K562 (cell line): Measurements from ENCODE around the gene ASB15. TPM values are rescaled to one million over a fixed set of nuclear protein-coding genes. Genes with fewer than 3 reads are reported as not detected.

Experiments
- FOXK1 ChIP-seq: sonication (generic); formaldehyde crosslinking; IDR thresholded peaks from 2 replicates; pipeline ENCODE4 v1.8.0; 2022; ENCODE audit warnings: missing genetic modification reagents, mild to moderate bottlenecking, borderline replicate concordance
- GABPB1 ChIP-seq: sonication (generic); formaldehyde crosslinking; IDR thresholded peaks from 2 replicates; pipeline ENCODE4 v1.8.0; 2022; ENCODE audit warnings: mild to moderate bottlenecking, missing genetic modification reagents
- HDAC8 ChIP-seq: fragments of 450-650 bp; IDR thresholded peaks from 2 replicates; pipeline ENCODE4 v1.6.1; 2016; ENCODE audit warnings: mild to moderate bottlenecking, missing genetic modification characterization, moderate library complexity, missing compliant biosample characterization
- JUND ChIP-seq, 2 experiments: IDR thresholded peaks; 2 replicates in 1 of 2; 3 replicates in 1 of 2; pipeline ENCODE4 v1.6.1; 2011; ENCODE audit warnings: borderline replicate concordance in 2 of 2, low read depth in 2 of 2, low read length in 2 of 2, improper control_type of control experiment in 1 of 2, missing biosample characterization in 1 of 2, missing genetic modification characterization in 1 of 2, missing genetic modification reagents in 1 of 2
- KLF6 ChIP-seq: fragments of 250-450 bp; sonication (Bioruptor Pico); IDR thresholded peaks from 2 replicates; pipeline ENCODE4 v1.4.0; 2020; ENCODE audit warnings: mild to moderate bottlenecking, moderate library complexity, borderline replicate concordance
- L3MBTL2 ChIP-seq: fragments of 450-650 bp; IDR thresholded peaks from 2 replicates; pipeline ENCODE4 v1.6.1; 2016; ENCODE audit warnings: mild to moderate bottlenecking, moderate library complexity
- MCM3 ChIP-seq: fragments of 450-650 bp; IDR thresholded peaks from 2 replicates; pipeline ENCODE4 v1.6.1; 2016
- NFIX ChIP-seq: fragments of 250-450 bp; sonication (Bioruptor Pico); IDR thresholded peaks from 2 replicates; pipeline ENCODE4 v1.4.0; 2020; ENCODE audit warnings: low read depth, mild to moderate bottlenecking, moderate library complexity
- NFYB ChIP-seq: IDR thresholded peaks from 2 replicates; pipeline ENCODE4 v1.6.1; 2011; ENCODE audit warnings: mild to moderate bottlenecking, moderate library complexity; ENCODE audit not compliant: insufficient read length; ENCODE audit errors: extremely low read depth
- OTX1 ChIP-seq: fragments of 450-650 bp; formaldehyde crosslinking; IDR thresholded peaks from 2 replicates; pipeline ENCODE4 v1.4.0; 2022; ENCODE audit warnings: mild to moderate bottlenecking
- PHF21A ChIP-seq: fragments of 450-650 bp; IDR thresholded peaks from 2 replicates; pipeline ENCODE4 v1.6.1; 2017; ENCODE audit warnings: low read depth, borderline replicate concordance
- POLR2AphosphoS5 ChIP-seq: IDR thresholded peaks from 2 replicates; pipeline ENCODE4 v1.6.1; 2011; ENCODE audit warnings: mild to moderate bottlenecking, low read depth, low read length, moderate library complexity; ENCODE audit not compliant: control insufficient read depth, insufficient read depth
- POLR3A ChIP-seq: IDR thresholded peaks from 2 replicates; pipeline ENCODE4 v1.6.1; 2011; ENCODE audit warnings: borderline replicate concordance, mild to moderate bottlenecking, moderate library complexity; ENCODE audit not compliant: insufficient read length, insufficient read depth; ENCODE audit errors: extremely low read depth
- RAD21 ChIP-seq, 2 experiments: fragments of 250-450 bp in 1 of 2; fragments of 450-650 bp in 1 of 2; sonication (Bioruptor Pico) in 1 of 2; formaldehyde crosslinking in 1 of 2; IDR thresholded peaks in 1 of 2; conservative IDR thresholded peaks in 1 of 2; 2 replicates each; pipeline versions ENCODE4 v1.4.0 to v1.8.0; 2020 to 2022; ENCODE audit warnings: mild to moderate bottlenecking in 2 of 2, moderate library complexity in 1 of 2
- SIN3B ChIP-seq: fragments of 450-650 bp; IDR thresholded peaks from 2 replicates; pipeline ENCODE4 v1.6.1; 2017; ENCODE audit warnings: low read depth, mild to moderate bottlenecking, moderate library complexity
- polyA plus RNA-seq, 8 experiments: library from polyadenylated mRNA; depleted of rRNA in 4 of 8; stranded (reverse) in 5 of 8; unstranded in 3 of 8; fragments of >200 nt; fragmentation: Nextera tagmentation in 2 of 8; fragmentation: Illumina TruSeq in 1 of 8; extraction: Ambion mirVana in 2 of 8; extraction: Trizol in 1 of 8; gene quantifications; 2 replicates each; pipeline versions ENCODE4 v1.2.1 to v1.2.3, GENCODE V29; 2011 to 2014; ENCODE audit warnings: inconsistent platforms in 1 of 8, missing spikeins in 1 of 8
- total RNA-seq, 7 experiments: library from RNA; depleted of rRNA in 6 of 7; stranded (reverse); fragments of >200 nt in 6 of 7; fragmentation: Illumina TruSeq in 2 of 7; extraction: Trizol in 2 of 7; gene quantifications; 2 replicates each; pipeline versions ENCODE4 v1.2.1 to v1.2.3, GENCODE V29; 2011 to 2021; ENCODE audit warnings: low replicate concordance in 1 of 7
- TF ChIP-seq, protein P1 (sequence below), 2 experiments: fragments of 150-350 bp in 1 of 2; IDR thresholded peaks; 2 replicates each; pipeline ENCODE4 v1.6.1; 2012 to 2016; ENCODE audit warnings: low read depth in 2 of 2, low read length in 2 of 2, mild to moderate bottlenecking in 1 of 2, moderate library complexity in 1 of 2
- TF ChIP-seq, protein P2 (sequence below): fragments of 250-450 bp; sonication (Bioruptor Pico); IDR thresholded peaks from 2 replicates; pipeline ENCODE4 v1.6.1; 2021; ENCODE audit warnings: mild to moderate bottlenecking
- TF ChIP-seq, protein P3 (sequence below), 2 experiments: IDR thresholded peaks; 2 replicates each; pipeline ENCODE4 v1.6.1; 2011; ENCODE audit warnings: borderline replicate concordance in 1 of 2, control low read depth in 1 of 2, low read depth in 1 of 2, low read length in 1 of 2, mild to moderate bottlenecking in 1 of 2, mixed read lengths in 1 of 2, moderate library complexity in 1 of 2; ENCODE audit not compliant: insufficient read depth in 1 of 2, insufficient read length in 1 of 2, poor library complexity in 1 of 2, severe bottlenecking in 1 of 2; ENCODE audit errors: extremely low read depth in 1 of 2
- TF ChIP-seq, protein P4 (sequence below): fragments of 450-650 bp; IDR thresholded peaks from 2 replicates; pipeline ENCODE4 v1.6.1; 2014; ENCODE audit warnings: low read depth, mild to moderate bottlenecking, moderate library complexity, borderline replicate concordance

The ASB15 gene
- total and polyA plus RNA-seq, 9 of the 15 experiments (the other 6 are each of a cell fraction or from before 2014, with no cell fraction given) = 0.03 to 0.14 (median 0.04) TPM; not detected in 3

DNA sequence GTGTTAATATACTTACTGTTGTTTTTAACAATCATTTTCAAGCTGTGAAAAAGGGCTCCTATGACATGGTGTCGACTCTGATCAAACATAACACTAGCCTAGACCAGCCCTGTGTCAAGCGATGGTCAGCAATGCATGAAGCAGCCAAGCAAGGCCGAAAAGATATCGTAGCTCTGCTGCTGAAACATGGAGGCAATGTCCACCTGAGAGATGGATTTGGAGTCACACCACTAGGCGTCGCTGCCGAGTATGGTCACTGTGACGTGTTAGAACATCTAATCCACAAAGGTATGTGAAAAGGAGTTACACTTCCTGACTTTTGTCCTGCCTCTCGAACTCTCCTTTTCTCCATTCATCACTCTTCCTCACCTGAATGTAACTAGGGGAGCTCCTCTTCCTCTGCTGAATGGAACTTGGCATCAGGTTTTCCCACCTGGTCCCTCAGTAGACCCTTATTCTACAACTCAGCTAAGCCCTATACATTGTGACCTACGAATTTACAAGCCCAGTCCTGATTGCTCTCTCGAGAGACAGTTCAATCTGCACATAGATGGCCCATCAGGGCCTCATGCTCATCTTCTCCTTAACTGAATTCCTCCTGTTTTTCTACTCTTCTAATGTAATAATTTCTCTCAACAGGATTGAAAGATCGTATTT, 23.0 kb downstream of the ASB15 start (continued):
- TF ChIP-seq, protein P1, sequence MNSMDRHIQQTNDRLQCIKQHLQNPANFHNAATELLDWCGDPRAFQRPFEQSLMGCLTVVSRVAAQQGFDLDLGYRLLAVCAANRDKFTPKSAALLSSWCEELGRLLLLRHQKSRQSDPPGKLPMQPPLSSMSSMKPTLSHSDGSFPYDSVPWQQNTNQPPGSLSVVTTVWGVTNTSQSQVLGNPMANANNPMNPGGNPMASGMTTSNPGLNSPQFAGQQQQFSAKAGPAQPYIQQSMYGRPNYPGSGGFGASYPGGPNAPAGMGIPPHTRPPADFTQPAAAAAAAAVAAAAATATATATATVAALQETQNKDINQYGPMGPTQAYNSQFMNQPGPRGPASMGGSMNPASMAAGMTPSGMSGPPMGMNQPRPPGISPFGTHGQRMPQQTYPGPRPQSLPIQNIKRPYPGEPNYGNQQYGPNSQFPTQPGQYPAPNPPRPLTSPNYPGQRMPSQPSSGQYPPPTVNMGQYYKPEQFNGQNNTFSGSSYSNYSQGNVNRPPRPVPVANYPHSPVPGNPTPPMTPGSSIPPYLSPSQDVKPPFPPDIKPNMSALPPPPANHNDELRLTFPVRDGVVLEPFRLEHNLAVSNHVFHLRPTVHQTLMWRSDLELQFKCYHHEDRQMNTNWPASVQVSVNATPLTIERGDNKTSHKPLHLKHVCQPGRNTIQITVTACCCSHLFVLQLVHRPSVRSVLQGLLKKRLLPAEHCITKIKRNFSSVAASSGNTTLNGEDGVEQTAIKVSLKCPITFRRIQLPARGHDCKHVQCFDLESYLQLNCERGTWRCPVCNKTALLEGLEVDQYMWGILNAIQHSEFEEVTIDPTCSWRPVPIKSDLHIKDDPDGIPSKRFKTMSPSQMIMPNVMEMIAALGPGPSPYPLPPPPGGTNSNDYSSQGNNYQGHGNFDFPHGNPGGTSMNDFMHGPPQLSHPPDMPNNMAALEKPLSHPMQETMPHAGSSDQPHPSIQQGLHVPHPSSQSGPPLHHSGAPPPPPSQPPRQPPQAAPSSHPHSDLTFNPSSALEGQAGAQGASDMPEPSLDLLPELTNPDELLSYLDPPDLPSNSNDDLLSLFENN (IDR thresholded peaks at IDR 0.05; ENCODE audit: low read depth in 2 of 2, low read length in 2 of 2) = no peak
- TF ChIP-seq, protein P2, sequence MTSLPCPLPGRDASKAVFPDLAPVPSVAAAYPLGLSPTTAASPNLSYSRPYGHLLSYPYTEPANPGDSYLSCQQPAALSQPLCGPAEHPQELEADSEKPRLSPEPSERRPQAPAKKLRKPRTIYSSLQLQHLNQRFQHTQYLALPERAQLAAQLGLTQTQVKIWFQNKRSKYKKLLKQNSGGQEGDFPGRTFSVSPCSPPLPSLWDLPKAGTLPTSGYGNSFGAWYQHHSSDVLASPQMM (CRISPR knock-in tag) = no peak
- TF ChIP-seq L3MBTL2 (peak; percentile 63), PHF21A (no peak), RAD21 (CRISPR knock-in tag; conservative IDR thresholded peaks at IDR 0.05 in 1 of 2, IDR thresholded peaks at IDR 0.05 in 1 of 2) (peak; percentile 54 to 85), GABPB1 (CRISPR knock-in tag) (no peak), SIN3B (no peak), MCM3 (no peak), JUND (IDR thresholded peaks at IDR 0.05; ENCODE audit: borderline replicate concordance, low read depth, low read length) (peak; percentile 66; the same call in 1 of the 2 replicates), JUND (tag; IDR thresholded peaks at IDR 0.05; ENCODE audit: borderline replicate concordance, low read depth, low read length) (peak; percentile 61; the same call in 2 of the 3 replicates), FOXK1 (CRISPR knock-in tag) (no peak), POLR3A (no peak), OTX1 (CRISPR knock-in tag) (no peak), NFYB (no peak), KLF6 (CRISPR knock-in tag) (no peak; the same call in 1 of the 2 replicates), NFIX (CRISPR knock-in tag) (no peak), HDAC8 (tag) (no peak; the same call in 1 of the 2 replicates), POLR2AphosphoS5 (no peak)
- TF ChIP-seq, protein P3, sequence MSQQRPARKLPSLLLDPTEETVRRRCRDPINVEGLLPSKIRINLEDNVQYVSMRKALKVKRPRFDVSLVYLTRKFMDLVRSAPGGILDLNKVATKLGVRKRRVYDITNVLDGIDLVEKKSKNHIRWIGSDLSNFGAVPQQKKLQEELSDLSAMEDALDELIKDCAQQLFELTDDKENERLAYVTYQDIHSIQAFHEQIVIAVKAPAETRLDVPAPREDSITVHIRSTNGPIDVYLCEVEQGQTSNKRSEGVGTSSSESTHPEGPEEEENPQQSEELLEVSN (IDR thresholded peaks at IDR 0.05; ENCODE audit: borderline replicate concordance in 1 of 2, extremely low read depth in 1 of 2, insufficient read depth in 1 of 2, insufficient read length in 1 of 2, low read depth in 1 of 2, low read length in 1 of 2, poor library complexity in 1 of 2, severe bottlenecking in 1 of 2) = no peak
- TF ChIP-seq, protein P4, sequence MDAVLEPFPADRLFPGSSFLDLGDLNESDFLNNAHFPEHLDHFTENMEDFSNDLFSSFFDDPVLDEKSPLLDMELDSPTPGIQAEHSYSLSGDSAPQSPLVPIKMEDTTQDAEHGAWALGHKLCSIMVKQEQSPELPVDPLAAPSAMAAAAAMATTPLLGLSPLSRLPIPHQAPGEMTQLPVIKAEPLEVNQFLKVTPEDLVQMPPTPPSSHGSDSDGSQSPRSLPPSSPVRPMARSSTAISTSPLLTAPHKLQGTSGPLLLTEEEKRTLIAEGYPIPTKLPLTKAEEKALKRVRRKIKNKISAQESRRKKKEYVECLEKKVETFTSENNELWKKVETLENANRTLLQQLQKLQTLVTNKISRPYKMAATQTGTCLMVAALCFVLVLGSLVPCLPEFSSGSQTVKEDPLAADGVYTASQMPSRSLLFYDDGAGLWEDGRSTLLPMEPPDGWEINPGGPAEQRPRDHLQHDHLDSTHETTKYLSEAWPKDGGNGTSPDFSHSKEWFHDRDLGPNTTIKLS = peak; percentile 23; the same call in 1 of the 2 replicates
